Neural cell (in vitro differentiated cells): ENCODE measurements around the gene RAVER2. TPM values are rescaled to one million over a fixed set of nuclear protein-coding genes. Genes with fewer than 3 reads are reported as not detected.

Experiments
- H2AFZ ChIP-seq: fragments of 200-600, 300-800 bp; sonication (generic), shearing (Covaris generic); 2 replicates; pipeline ENCODE4 v1.6.0; 2014; ENCODE audit warnings: low read depth, mild to moderate bottlenecking, antibody characterized with exemption, low read length, moderate library complexity
- H3F3A ChIP-seq: fragments of 200-600 bp; shearing (Covaris generic); 2 replicates; pipeline ENCODE4 v1.6.1; 2016; ENCODE audit warnings: mild to moderate bottlenecking, moderate library complexity, mixed read lengths, antibody characterized with exemption, low read length; ENCODE audit not compliant: insufficient read depth, poor library complexity, severe bottlenecking
- H3K27ac ChIP-seq: fragments of 200-600, 300-800 bp; sonication (generic), shearing (Covaris generic); 2 replicates; pipeline ENCODE4 v1.5.1; 2014; ENCODE audit warnings: mild to moderate bottlenecking, low read length, moderate library complexity
- H3K27me3 ChIP-seq: fragments of 300-800, 200-600 bp; sonication (generic), shearing (Covaris generic); 2 replicates; pipeline ENCODE4 v1.6.0; 2014; ENCODE audit warnings: mild to moderate bottlenecking, low read depth, low read length, moderate library complexity; ENCODE audit not compliant: insufficient read depth
- H3K36me3 ChIP-seq: fragments of 300-800, 200-600 bp; sonication (generic), shearing (Covaris generic); 2 replicates; pipeline ENCODE4 v1.5.1; 2014; ENCODE audit warnings: mild to moderate bottlenecking, antibody characterized with exemption, low read length, moderate library complexity; ENCODE audit not compliant: insufficient read depth
- H3K4me2 ChIP-seq: fragments of 300-800, 200-600 bp; sonication (generic), shearing (Covaris generic); 2 replicates; pipeline ENCODE4 v1.6.0; 2014; ENCODE audit warnings: mild to moderate bottlenecking, low read length
- H3K4me3 ChIP-seq: fragments of 300-800, 200-600 bp; sonication (generic), shearing (Covaris generic); 2 replicates; pipeline ENCODE4 v1.5.1; 2014; ENCODE audit warnings: mild to moderate bottlenecking, low read length, moderate library complexity
- H3K79me2 ChIP-seq: fragments of 200-600 bp; shearing (Covaris generic); replicated peaks from 2 replicates; pipeline ENCODE4 v1.6.0; 2014; ENCODE audit warnings: mild to moderate bottlenecking, low read length, moderate library complexity; ENCODE audit not compliant: insufficient read depth
- H3K9ac ChIP-seq: fragments of 300-800, 200-600 bp; sonication (generic), shearing (Covaris generic); 2 replicates; pipeline ENCODE4 v1.6.1; 2016; ENCODE audit warnings: mild to moderate bottlenecking, low read length, mixed read lengths
- H3K9me2 ChIP-seq: fragments of 200-600 bp; shearing (Covaris generic); 2 replicates; pipeline ENCODE4 v1.6.1; 2016; ENCODE audit warnings: mild to moderate bottlenecking, low read length, mixed read lengths; ENCODE audit not compliant: insufficient read depth
- H3K9me3 ChIP-seq: fragments of 200-600, 300-800 bp; sonication (generic), shearing (Covaris generic); 2 replicates; pipeline ENCODE4 v1.6.1; 2016; ENCODE audit warnings: mild to moderate bottlenecking, mixed run types, low read length, moderate library complexity, mixed read lengths
- H4K20me1 ChIP-seq: fragments of 200-600 bp; shearing (Covaris generic); 2 replicates; pipeline ENCODE4 v1.6.1; 2016; ENCODE audit warnings: mild to moderate bottlenecking, mixed run types; ENCODE audit not compliant: insufficient read depth
- CTCF ChIP-seq: fragments of 450-650 bp; IDR thresholded peaks from 2 replicates; pipeline ENCODE4 v1.5.1; 2014; ENCODE audit warnings: antibody characterized with exemption, mild to moderate bottlenecking, moderate library complexity; ENCODE audit not compliant: poor library complexity, severe bottlenecking
- EP300 ChIP-seq: fragments of 450-650 bp; conservative IDR thresholded peaks from 2 replicates; pipeline ENCODE4 v1.6.1; 2014; ENCODE audit warnings: antibody characterized with exemption, mild to moderate bottlenecking, moderate library complexity; ENCODE audit not compliant: poor library complexity, severe bottlenecking
- EZH2 ChIP-seq: fragments of 200-600, 300-800 bp; shearing (Covaris generic), sonication (generic); IDR thresholded peaks from 2 replicates; pipeline ENCODE4 v1.6.1; 2014; ENCODE audit warnings: antibody characterized with exemption, low read length, borderline replicate concordance, mild to moderate bottlenecking; ENCODE audit not compliant: insufficient read depth, poor library complexity, severe bottlenecking
- MXI1 ChIP-seq: fragments of 450-650 bp; conservative IDR thresholded peaks from 2 replicates; pipeline ENCODE4 v1.6.1; 2014; ENCODE audit warnings: antibody characterized with exemption, mild to moderate bottlenecking; ENCODE audit not compliant: poor library complexity, severe bottlenecking
- POLR2AphosphoS5 ChIP-seq: IDR thresholded peaks from 2 replicates; pipeline ENCODE4 v1.6.1; 2012
- RAD21 ChIP-seq: fragments of 450-650 bp; conservative IDR thresholded peaks from 2 replicates; pipeline ENCODE4 v1.6.1; 2014; ENCODE audit warnings: antibody characterized with exemption, mild to moderate bottlenecking, moderate library complexity
- REST ChIP-seq: IDR thresholded peaks from 2 replicates; pipeline ENCODE4 v1.6.1; 2012; ENCODE audit warnings: borderline replicate concordance
- SMC3 ChIP-seq: fragments of 450-650 bp; conservative IDR thresholded peaks from 2 replicates; pipeline ENCODE4 v1.6.1; 2014; ENCODE audit warnings: antibody characterized with exemption, mild to moderate bottlenecking, moderate library complexity; ENCODE audit not compliant: poor library complexity
- TAF1 ChIP-seq: IDR thresholded peaks from 2 replicates; pipeline ENCODE4 v1.6.1; 2012; ENCODE audit warnings: low read depth
- polyA plus RNA-seq: library from polyadenylated mRNA; depleted of rRNA; stranded (reverse); fragments of >200 nt; gene quantifications from 2 replicates; pipeline ENCODE4 v1.2.3, GENCODE V29; 2014

RAVER2 gene
- polyA plus RNA-seq, 1 donor from 2014 or later = 8.1 TPM

- Histone ChIP-seq H3K27ac (no peak overlapping the region), H3F3A (no peaks in the 10 kb centered on the region), H3K9me3 (no peaks in the 10 kb centered on the region)
Observed at GRCh38 chr1:64875606-64876005, 130.7 kb downstream of the RAVER2 start.

GRCh38 chr1:64877151-64877550, 132.3 kb downstream of the RAVER2 start:
- Histone ChIP-seq H3F3A (no peaks in the 10 kb centered on the region), H3K4me2 (no peak overlapping the region), H3K27me3 (no peaks in the 10 kb centered on the region), H3K36me3 (no peaks in the 10 kb centered on the region), H2AFZ (no peak overlapping the region), H3K9me2 (no peaks in the 10 kb centered on the region), H3K4me3 (no peak overlapping the region), H4K20me1 (no peaks in the 10 kb centered on the region), H3K9ac (no peak overlapping the region), H3K79me2 (no peaks in the 10 kb centered on the region), H3K27ac (no peak overlapping the region), H3K9me3 (no peaks in the 10 kb centered on the region)
- no peak for TF ChIP-seq CTCF
- TF ChIP-seq EP300 = no peak
- no peak for TF ChIP-seq SMC3
- TF ChIP-seq RAD21 = no peak
- no peak for TF ChIP-seq EZH2
- TF ChIP-seq POLR2AphosphoS5 = no peak

More at GRCh38 chr1:64875606-64876005, 130.7 kb downstream of the RAVER2 start:
- no peaks in the 10 kb centered on the region for H3K27me3 ChIP-seq
- no peaks in the 10 kb centered on the region for H3K9me2 ChIP-seq
- H3K9ac ChIP-seq = no peak overlapping the region
- no peak for TF ChIP-seq POLR2AphosphoS5
- TF ChIP-seq TAF1 = no peak
- TF ChIP-seq EP300 = no peak
- no peak for TF ChIP-seq EZH2
- TF ChIP-seq MXI1 = no peak
- TF ChIP-seq CTCF = no peak
- TF ChIP-seq SMC3 = no peak
- no peak for TF ChIP-seq RAD21
- TF ChIP-seq REST = no peak
- no peak overlapping the region for H3K4me3 ChIP-seq
- H3K36me3 ChIP-seq = no peaks in the 10 kb centered on the region
- no peaks in the 10 kb centered on the region for H3K79me2 ChIP-seq
- no peaks in the 10 kb centered on the region for H4K20me1 ChIP-seq
- H3K4me2 ChIP-seq = no peak overlapping the region
- no peak overlapping the region for H2AFZ ChIP-seq
